Stimulated activated naive B cell treated with anti-CD40 and anti-IgM and Interleukin-4, amounts not matched to agents 10 μg/mL and 1 μg/mL and 100 μg/mL, for 72 hours (primary cell): ENCODE data around the gene RPL36.

ENCODE experiments used
- ATAC-seq, 2 donors: fragments of 150-1000 bp; cut with Tn5 transposase; replicated peaks; 2 replicates each; pipeline ENCODE4 v1.10.0; 2021; ENCODE audit warnings: moderate library complexity in 1 of 2
- DNase-seq: peaks from one replicate; pipeline ENCODE4 v3.0.0; 2021
- H3K27ac Mint-ChIP-seq: one replicate; pipeline ENCODE4 v1.8.0; 2022; ENCODE audit warnings: mild to moderate bottlenecking, mixed read lengths
- H3K27me3 Mint-ChIP-seq, 2 donors: one replicate each; pipeline ENCODE4 v1.8.0; 2022; ENCODE audit warnings: mixed read lengths in 2 of 2
- H3K36me3 Mint-ChIP-seq, 2 donors: one replicate each; pipeline ENCODE4 v1.8.0; 2022; ENCODE audit warnings: mixed read lengths in 2 of 2, mild to moderate bottlenecking in 1 of 2
- H3K4me1 Mint-ChIP-seq, 2 donors: one replicate each; pipeline ENCODE4 v1.8.0; 2022; ENCODE audit warnings: mixed read lengths in 2 of 2, mild to moderate bottlenecking in 1 of 2
- H3K4me3 Mint-ChIP-seq, 2 donors: one replicate each; pipeline ENCODE4 v1.8.0; 2022; ENCODE audit warnings: mild to moderate bottlenecking in 2 of 2, mixed read lengths in 2 of 2, moderate library complexity in 1 of 2
- H3K9me3 Mint-ChIP-seq, 2 donors: one replicate each; pipeline ENCODE4 v1.8.0; 2022; ENCODE audit warnings: mixed read lengths in 2 of 2, mild to moderate bottlenecking in 1 of 2

RPL36 gene

GRCh38 chr19:5690125-5690954 is at the start of gene RPL36:
Gene RPL36, plus strand, starts transcription at chr19:5690295. Its CDS starts 213 bp downstream, at chr19:5690508.
- Mint-ChIP-seq H3K27ac (peak within 1 kb of the TSS; percentile 99), H3K36me3 (peaks cover 37 to 54% of the 10 kb centered on the region in 2 donors), H3K27me3 (no peaks in the 10 kb centered on the region), H3K4me3 (peak within 1 kb of the TSS; percentile 92 to 97), H3K9me3 (peaks cover 2 to 4% of the 10 kb centered on the region in 2 donors), H3K4me1 (peaks cover 39 to 62% of the 10 kb centered on the region in 2 donors)
- DNase-seq (peak; percentile 99), ATAC-seq (peak; percentile 50 to 54)

- no peaks in the 10 kb centered on the region for H3K9me3 Mint-ChIP-seq
- ATAC-seq (no peak), DNase-seq (no peak)
- H3K27me3 Mint-ChIP-seq, result no peaks in the 10 kb centered on the region
- H3K27ac Mint-ChIP-seq, result peak overlapping the region; percentile 62
- peaks cover 17 to 35% of the 10 kb centered on the region in 2 donors for H3K4me1 Mint-ChIP-seq
- peaks cover 29 to 44% of the 10 kb centered on the region in 2 donors for H3K36me3 Mint-ChIP-seq
- no peak overlapping the region for H3K4me3 Mint-ChIP-seq
Measured at GRCh38 chr19:5641171-5641570, 48.9 kb upstream of the RPL36 start.

- no peak for DNase-seq
- no peak overlapping the region for H3K4me3 Mint-ChIP-seq
- H3K9me3 Mint-ChIP-seq, result no peaks in the 10 kb centered on the region
- ATAC-seq, result no peak
- no peaks in the 10 kb centered on the region for H3K27me3 Mint-ChIP-seq
- H3K27ac Mint-ChIP-seq, result no peak overlapping the region
- peaks cover 39 to 54% of the 10 kb centered on the region in 2 donors for H3K36me3 Mint-ChIP-seq
- peaks cover 26 to 45% of the 10 kb centered on the region in 2 donors for H3K4me1 Mint-ChIP-seq
Measured at GRCh38 chr19:5642204-5642603, 47.9 kb upstream of the RPL36 start.

GRCh38 chr19:5643060-5643459 is 47.0 kb upstream of the RPL36 start:
- H3K27me3 Mint-ChIP-seq, result no peaks in the 10 kb centered on the region
- no peak for ATAC-seq
- no peak overlapping the region for H3K27ac Mint-ChIP-seq
- no peaks in the 10 kb centered on the region for H3K9me3 Mint-ChIP-seq
- DNase-seq, result no peak
- H3K36me3 Mint-ChIP-seq, result peaks cover 43 to 57% of the 10 kb centered on the region in 2 donors
- H3K4me3 Mint-ChIP-seq, result no peak overlapping the region
- peaks cover 24 to 45% of the 10 kb centered on the region in 2 donors for H3K4me1 Mint-ChIP-seq

- Mint-ChIP-seq H3K36me3 (peaks cover 44 to 63% of the 10 kb centered on the region in 2 donors), H3K27me3 (no peaks in the 10 kb centered on the region), H3K4me1 (peaks cover 24 to 45% of the 10 kb centered on the region in 2 donors), H3K9me3 (no peaks in the 10 kb centered on the region), H3K27ac (peak overlapping the region; percentile 7), H3K4me3 (no peak overlapping the region)
- no peak for DNase-seq
- no peak for ATAC-seq
Measured at GRCh38 chr19:5644037-5644436, 46.1 kb upstream of the RPL36 start.

GRCh38 chr19:5645409-5645808 is 44.7 kb upstream of the RPL36 start:
- Mint-ChIP-seq H3K9me3 (no peaks in the 10 kb centered on the region), H3K4me3 (no peak overlapping the region), H3K27ac (peak overlapping the region; percentile 42), H3K27me3 (no peaks in the 10 kb centered on the region), H3K36me3 (peaks cover 52 to 64% of the 10 kb centered on the region in 2 donors), H3K4me1 (peaks cover 24 to 45% of the 10 kb centered on the region in 2 donors)
- no peak for ATAC-seq
- no peak for DNase-seq

- Mint-ChIP-seq H3K36me3 (peaks cover 58 to 67% of the 10 kb centered on the region in 2 donors), H3K4me1 (peaks cover 20 to 39% of the 10 kb centered on the region in 2 donors), H3K4me3 (no peak overlapping the region), H3K9me3 (no peaks in the 10 kb centered on the region), H3K27ac (peak overlapping the region; percentile 71), H3K27me3 (no peaks in the 10 kb centered on the region)
- peak in 1 of 2 donors; percentile 54 for ATAC-seq
- DNase-seq, result no peak
Measured at GRCh38 chr19:5646703-5647102, 43.4 kb upstream of the RPL36 start.

- ATAC-seq, result no peak
- no peak overlapping the region for H3K4me3 Mint-ChIP-seq
- H3K36me3 Mint-ChIP-seq, result peaks cover 63 to 72% of the 10 kb centered on the region in 2 donors
- no peaks in the 10 kb centered on the region for H3K27me3 Mint-ChIP-seq
- no peak overlapping the region for H3K27ac Mint-ChIP-seq
- DNase-seq, result no peak
- H3K4me1 Mint-ChIP-seq, result peaks cover 18 to 35% of the 10 kb centered on the region in 2 donors
- no peaks in the 10 kb centered on the region for H3K9me3 Mint-ChIP-seq
Measured at GRCh38 chr19:5648464-5648863, 41.6 kb upstream of the RPL36 start.

GRCh38 chr19:5651361-5651760 is 38.7 kb upstream of the RPL36 start:
- Mint-ChIP-seq H3K27me3 (no peaks in the 10 kb centered on the region), H3K9me3 (no peaks in the 10 kb centered on the region), H3K36me3 (peaks cover 63 to 66% of the 10 kb centered on the region in 2 donors), H3K27ac (peak overlapping the region; percentile 42), H3K4me1 (peaks cover 8 to 10% of the 10 kb centered on the region in 2 donors), H3K4me3 (no peak overlapping the region)
- ATAC-seq (no peak), DNase-seq (no peak)

- DNase-seq (no peak), ATAC-seq (no peak)
- no peaks in the 10 kb centered on the region for H3K9me3 Mint-ChIP-seq
- peak overlapping the region; percentile 67 for H3K27ac Mint-ChIP-seq
- H3K4me3 Mint-ChIP-seq, result no peak overlapping the region
- H3K4me1 Mint-ChIP-seq, result peaks cover 0 to under 1% of the 10 kb centered on the region in 2 donors
- no peaks in the 10 kb centered on the region for H3K27me3 Mint-ChIP-seq
- peaks cover 58 to 61% of the 10 kb centered on the region in 2 donors for H3K36me3 Mint-ChIP-seq
Measured at GRCh38 chr19:5652261-5652660, 37.8 kb upstream of the RPL36 start.

- H3K27ac Mint-ChIP-seq, result peak overlapping the region; percentile 73
Measured at GRCh38 chr19:5654931-5655330, 35.2 kb upstream of the RPL36 start.

GRCh38 chr19:5655412-5655811 is 34.7 kb upstream of the RPL36 start:
- peaks cover 54 to 55% of the 10 kb centered on the region in 2 donors for H3K36me3 Mint-ChIP-seq
- no peaks in the 10 kb centered on the region for H3K4me1 Mint-ChIP-seq
- peak overlapping the region; percentile 20 for H3K27ac Mint-ChIP-seq
- ATAC-seq (no peak), DNase-seq (no peak)
- H3K9me3 Mint-ChIP-seq, result no peaks in the 10 kb centered on the region
- no peaks in the 10 kb centered on the region for H3K27me3 Mint-ChIP-seq
- H3K4me3 Mint-ChIP-seq, result no peak overlapping the region

More at GRCh38 chr19:5654931-5655330, 35.2 kb upstream of the RPL36 start:
- ATAC-seq (no peak), DNase-seq (no peak)
- Mint-ChIP-seq H3K36me3 (peaks cover 58% of the 10 kb centered on the region in 2 donors), H3K9me3 (no peaks in the 10 kb centered on the region), H3K4me1 (no peaks in the 10 kb centered on the region), H3K27me3 (no peaks in the 10 kb centered on the region), H3K4me3 (no peak overlapping the region)

GRCh38 chr19:5661483-5661882 is 28.6 kb upstream of the RPL36 start:
- Mint-ChIP-seq H3K4me1 (peaks cover 0 to 6% of the 10 kb centered on the region in 2 donors), H3K4me3 (no peak overlapping the region), H3K36me3 (peaks cover 32 to 47% of the 10 kb centered on the region in 2 donors), H3K27ac (peak overlapping the region; percentile 65), H3K9me3 (no peaks in the 10 kb centered on the region), H3K27me3 (no peaks in the 10 kb centered on the region)
- DNase-seq (no peak), ATAC-seq (no peak)

- no peak for DNase-seq
- Mint-ChIP-seq H3K4me1 (peaks cover 0 to 6% of the 10 kb centered on the region in 2 donors), H3K36me3 (peaks cover 35 to 52% of the 10 kb centered on the region in 2 donors), H3K27me3 (no peaks in the 10 kb centered on the region), H3K27ac (no peak overlapping the region), H3K4me3 (no peak overlapping the region), H3K9me3 (no peaks in the 10 kb centered on the region)
- no peak for ATAC-seq
Measured at GRCh38 chr19:5663904-5664303, 26.2 kb upstream of the RPL36 start.

- no peaks in the 10 kb centered on the region for H3K27me3 Mint-ChIP-seq
- peaks cover 0 to 6% of the 10 kb centered on the region in 2 donors for H3K4me1 Mint-ChIP-seq
- no peak for ATAC-seq
- H3K4me3 Mint-ChIP-seq, result no peak overlapping the region
- H3K36me3 Mint-ChIP-seq, result peaks cover 40 to 58% of the 10 kb centered on the region in 2 donors
- no peaks in the 10 kb centered on the region for H3K9me3 Mint-ChIP-seq
- H3K27ac Mint-ChIP-seq, result no peak overlapping the region
- no peak for DNase-seq
Measured at GRCh38 chr19:5664515-5664914, 25.6 kb upstream of the RPL36 start.
